ENCODE data around the gene SUPT3H. TPM values are rescaled to one million over a fixed set of nuclear protein-coding genes. Genes with fewer than 3 reads are reported as not detected.
A peak's percentile ranks its signal among the peaks of the same experiment; 100 is the strongest.

SUPT3H gene
- total RNA-seq, 3 donors from 2014 or later (not counting 1 experiment from before 2014, with no cell fraction given) = 7.3 to 10.9 (median 9.9) TPM

GRCh38 chr6:45351667-45352066 is 26.1 kb downstream of the SUPT3H start:
- Histone ChIP-seq H3K9me3 (ENCODE audit: control insufficient read depth, insufficient read depth, low read length) (no peaks in the 10 kb centered on the region), H3K36me3 (ENCODE audit: control insufficient read depth, insufficient read depth, low read length) (no peaks in the 10 kb centered on the region), H3K27ac (ENCODE audit: low read length) (no peak overlapping the region), H3K4me3 (ENCODE audit: low read length) (no peak overlapping the region), H3K4me1 (ENCODE audit: control insufficient read depth, insufficient read depth, low read length) (no peaks in the 10 kb centered on the region), H3K27me3 (ENCODE audit: control insufficient read depth, insufficient read depth, low read length) (no peaks in the 10 kb centered on the region)
- no peak for TF ChIP-seq CTCF (IDR thresholded peaks at IDR 0.05)
- no peak overlapping the region for H3K4me3 Mint-ChIP-seq
- WGBS (ENCODE audit: insufficient coverage) = 100% methylated on average over 1 of the region's 1 CpG
- intact Hi-C loops (cut with micrococcal nuclease) = no loop called here
- no peaks in the 10 kb centered on the region for H3K27me3 Mint-ChIP-seq (ENCODE audit: low read depth in 2 of 2)
- no peaks in the 10 kb centered on the region for H3K9me3 Mint-ChIP-seq
- no peak for ATAC-seq
- no peak overlapping the region for H3K27ac Mint-ChIP-seq
- H3K36me3 Mint-ChIP-seq = no peaks in the 10 kb centered on the region
- no peak for DNase-seq
- peaks cover 0 to 10% of the 10 kb centered on the region in 2 donors for H3K4me1 Mint-ChIP-seq

GRCh38 chr6:45351076-45351475 is 26.7 kb downstream of the SUPT3H start:
- WGBS (ENCODE audit: insufficient coverage) = 94% methylated on average over 2 of the region's 3 CpGs
- Histone ChIP-seq H3K4me3 (ENCODE audit: low read length) (no peak overlapping the region), H3K27ac (ENCODE audit: low read length) (no peak overlapping the region), H3K36me3 (ENCODE audit: control insufficient read depth, insufficient read depth, low read length) (no peaks in the 10 kb centered on the region), H3K9me3 (ENCODE audit: control insufficient read depth, insufficient read depth, low read length) (no peaks in the 10 kb centered on the region), H3K4me1 (ENCODE audit: control insufficient read depth, insufficient read depth, low read length) (no peaks in the 10 kb centered on the region), H3K27me3 (ENCODE audit: control insufficient read depth, insufficient read depth, low read length) (no peaks in the 10 kb centered on the region)
- intact Hi-C loops (cut with micrococcal nuclease) = no loop called here
- TF ChIP-seq CTCF (IDR thresholded peaks at IDR 0.05) = no peak
- H3K4me3 Mint-ChIP-seq = no peak overlapping the region
- no peaks in the 10 kb centered on the region for H3K27me3 Mint-ChIP-seq (ENCODE audit: low read depth in 2 of 2)
- H3K27ac Mint-ChIP-seq = no peak overlapping the region
- H3K36me3 Mint-ChIP-seq = no peaks in the 10 kb centered on the region
- H3K4me1 Mint-ChIP-seq = peaks cover 0 to 10% of the 10 kb centered on the region in 2 donors
- peak in 1 of 3 donors; percentile 38 for ATAC-seq
- no peak for DNase-seq
- no peaks in the 10 kb centered on the region for H3K9me3 Mint-ChIP-seq

- no peak overlapping the region for H3K27ac Mint-ChIP-seq
- no peaks in the 10 kb centered on the region for H3K36me3 ChIP-seq (ENCODE audit: control insufficient read depth, insufficient read depth, low read length)
- H3K27me3 ChIP-seq (ENCODE audit: control insufficient read depth, insufficient read depth, low read length) = no peaks in the 10 kb centered on the region
- H3K36me3 Mint-ChIP-seq = no peaks in the 10 kb centered on the region
- no peak overlapping the region for H3K4me3 Mint-ChIP-seq
- TF ChIP-seq CTCF (IDR thresholded peaks at IDR 0.05) = no peak
- H3K9me3 Mint-ChIP-seq = no peaks in the 10 kb centered on the region
- H3K27me3 Mint-ChIP-seq (ENCODE audit: low read depth in 2 of 2) = no peaks in the 10 kb centered on the region
- ATAC-seq (no peak), DNase-seq (no peak)
- peaks cover 0 to 10% of the 10 kb centered on the region in 2 donors for H3K4me1 Mint-ChIP-seq
- intact Hi-C loops (cut with micrococcal nuclease) = no loop called here
- no peaks in the 10 kb centered on the region for H3K4me1 ChIP-seq (ENCODE audit: control insufficient read depth, insufficient read depth, low read length)
- H3K27ac ChIP-seq (ENCODE audit: low read length) = no peak overlapping the region
- H3K9me3 ChIP-seq (ENCODE audit: control insufficient read depth, insufficient read depth, low read length) = no peaks in the 10 kb centered on the region
- H3K4me3 ChIP-seq (ENCODE audit: low read length) = no peak overlapping the region
These were observed 27.5 kb downstream of the SUPT3H start for GRCh38 chr6:45350186-45350710.

- no CpG with 5 or more reads among the region's 2 CpGs for WGBS (ENCODE audit: insufficient coverage)
These were observed 32.8 kb downstream of the SUPT3H start for GRCh38 chr6:45344900-45345299.

More at GRCh38 chr6:45344900-45345299, 32.8 kb downstream of the SUPT3H start:
- intact Hi-C loops (cut with micrococcal nuclease) = no loop called here
- no peak overlapping the region for H3K27ac ChIP-seq (ENCODE audit: low read length)
- H3K4me3 Mint-ChIP-seq = no peak overlapping the region
- no peak overlapping the region for H3K27ac Mint-ChIP-seq
- no peak for DNase-seq
- H3K9me3 Mint-ChIP-seq = no peaks in the 10 kb centered on the region
- no peaks in the 10 kb centered on the region for H3K36me3 ChIP-seq (ENCODE audit: control insufficient read depth, insufficient read depth, low read length)
- H3K4me1 Mint-ChIP-seq = no peaks in the 10 kb centered on the region
- TF ChIP-seq CTCF (IDR thresholded peaks at IDR 0.05) = no peak
- no peaks in the 10 kb centered on the region for H3K9me3 ChIP-seq (ENCODE audit: control insufficient read depth, insufficient read depth, low read length)
- ATAC-seq = no peak
- no peaks in the 10 kb centered on the region for H3K27me3 ChIP-seq (ENCODE audit: control insufficient read depth, insufficient read depth, low read length)
- H3K4me1 ChIP-seq (ENCODE audit: control insufficient read depth, insufficient read depth, low read length) = no peaks in the 10 kb centered on the region
- no peaks in the 10 kb centered on the region for H3K36me3 Mint-ChIP-seq
- no peak overlapping the region for H3K4me3 ChIP-seq (ENCODE audit: low read length)
- H3K27me3 Mint-ChIP-seq (ENCODE audit: low read depth in 2 of 2) = no peaks in the 10 kb centered on the region
